RWPE1 (cell line): ENCODE measurements around the gene ART3.
"Not testable (repeated sequence)": the region's sequence is repeated elsewhere in the genome, so short reads cannot be mapped to it uniquely, and the experiment has no call there.

Source experiments
- CTCF ChIA-PET: fragments of 350-600 bp; sonication (Branson Sonifier 250); formaldehyde crosslinking; extraction: SDS; loops from one replicate; lab custom pipeline; 2021; lab: Yijun Ruan, JAX
- POLR2A ChIA-PET: fragments of 400-600 bp; formaldehyde crosslinking; extraction: SDS; loops from one replicate; lab custom pipeline; 2020; ENCODE audit warnings: antibody characterized with exemption; ENCODE audit not compliant: low non-redundant PET; lab: Yijun Ruan, JAX
- DNase-seq: peaks from one replicate; pipeline ENCODE4 v3.0.0; 2012; ENCODE audit warnings: low spot score
- H3K27ac ChIP-seq: fragments of 450-650 bp; 2 replicates; pipeline ENCODE4 v1.5.1; 2017
- TF ChIP-seq, protein P1 (sequence below): fragments of 450-650 bp; conservative IDR thresholded peaks from 2 replicates; pipeline ENCODE4 v1.5.1; 2017; ENCODE audit warnings: low read depth, mild to moderate bottlenecking

The ART3 gene

GRCh38 chr4:76074468-76074867, at the start of gene ART3:
Gene ART3 (plus strand): TSS chr4:76074709. CDS start chr4:76075890, 1,181 bp downstream.
- no peak for DNase-seq
- H3K27ac ChIP-seq: no peak within 1 kb of the TSS
- CTCF ChIA-PET: interaction anchor here (0.6 to 1.6 kb wide), 5 partner anchors 13 to 909 kb away, joined by 3 to 7 read pairs (median 3); no protein-coding TSS in a partner anchor
- POLR2A ChIA-PET: no interaction called here
- TF ChIP-seq, protein P1, sequence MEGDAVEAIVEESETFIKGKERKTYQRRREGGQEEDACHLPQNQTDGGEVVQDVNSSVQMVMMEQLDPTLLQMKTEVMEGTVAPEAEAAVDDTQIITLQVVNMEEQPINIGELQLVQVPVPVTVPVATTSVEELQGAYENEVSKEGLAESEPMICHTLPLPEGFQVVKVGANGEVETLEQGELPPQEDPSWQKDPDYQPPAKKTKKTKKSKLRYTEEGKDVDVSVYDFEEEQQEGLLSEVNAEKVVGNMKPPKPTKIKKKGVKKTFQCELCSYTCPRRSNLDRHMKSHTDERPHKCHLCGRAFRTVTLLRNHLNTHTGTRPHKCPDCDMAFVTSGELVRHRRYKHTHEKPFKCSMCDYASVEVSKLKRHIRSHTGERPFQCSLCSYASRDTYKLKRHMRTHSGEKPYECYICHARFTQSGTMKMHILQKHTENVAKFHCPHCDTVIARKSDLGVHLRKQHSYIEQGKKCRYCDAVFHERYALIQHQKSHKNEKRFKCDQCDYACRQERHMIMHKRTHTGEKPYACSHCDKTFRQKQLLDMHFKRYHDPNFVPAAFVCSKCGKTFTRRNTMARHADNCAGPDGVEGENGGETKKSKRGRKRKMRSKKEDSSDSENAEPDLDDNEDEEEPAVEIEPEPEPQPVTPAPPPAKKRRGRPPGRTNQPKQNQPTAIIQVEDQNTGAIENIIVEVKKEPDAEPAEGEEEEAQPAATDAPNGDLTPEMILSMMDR: no peak

- CTCF ChIA-PET: no interaction called here
- TF ChIP-seq, protein P1: no peak
- DNase-seq: no peak
- H3K27ac ChIP-seq: no peak overlapping the region
- POLR2A ChIA-PET: no interaction called here
These were observed 46.2 kb upstream of the ART3 start for GRCh38 chr4:76028350-76028765.

DNA sequence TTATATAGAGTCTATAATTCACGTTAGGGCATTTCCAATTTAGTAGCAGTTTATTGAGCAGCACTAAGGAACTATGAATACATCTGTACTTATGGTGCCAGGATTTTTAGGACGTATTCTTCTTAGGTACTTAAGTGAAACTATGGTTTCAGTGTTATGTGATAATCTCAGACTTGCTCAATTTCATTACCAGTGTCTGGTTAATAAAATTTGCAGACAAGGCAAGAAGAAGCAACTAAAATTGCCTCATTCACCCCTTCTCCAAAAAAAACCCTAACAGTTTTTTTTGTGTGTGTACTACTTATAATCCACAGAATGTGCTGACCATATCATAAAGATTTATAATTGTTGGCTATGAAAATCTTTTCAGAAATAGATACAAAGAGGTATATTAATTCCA, 45.2 kb upstream of the ART3 start:
- CTCF ChIA-PET: no interaction called here
- DNase-seq: no peak
- POLR2A ChIA-PET: no interaction called here
- no peak overlapping the region for H3K27ac ChIP-seq
- TF ChIP-seq, protein P1: no peak

- ChIA-PET CTCF (interaction anchor here (1.5 kb wide), 1 partner anchor 52 kb away, joined by 7 read pairs; no protein-coding TSS in a partner anchor), POLR2A (no interaction called here)
- TF ChIP-seq, protein P1: no peak
- no peak overlapping the region for H3K27ac ChIP-seq
- DNase-seq: no peak
These were observed 39.4 kb upstream of the ART3 start for GRCh38 chr4:76035141-76035540.

- TF ChIP-seq, protein P1: no peak
- H3K27ac ChIP-seq: no peak within 1 kb of the TSS
- POLR2A ChIA-PET: no interaction called here
- CTCF ChIA-PET: interaction anchor here (0.6 to 1.5 kb wide), 2 partner anchors 27 to 51 kb away, joined by 5 to 7 read pairs; no protein-coding TSS in a partner anchor
- no peak for DNase-seq
These were observed 38.6 kb upstream of the ART3 start, which contains the start of gene CXCL11 for GRCh38 chr4:76035799-76036380. Gene CXCL11 (minus strand): TSS chr4:76036070. CDS start chr4:76035987, 83 bp downstream.

- POLR2A ChIA-PET: no interaction called here
- no peak for DNase-seq
- TF ChIP-seq, protein P1: no peak
These were observed 37.7 kb upstream of the ART3 start for GRCh38 chr4:76036855-76037254.

GRCh38 chr4:76042241-76042998, 32.1 kb upstream of the ART3 start:
- DNase-seq, H3K27ac ChIP-seq, CTCF ChIA-PET, POLR2A ChIA-PET: not testable (repeated sequence)

More at GRCh38 chr4:76036855-76037254, 37.7 kb upstream of the ART3 start:
- no peak overlapping the region for H3K27ac ChIP-seq
- CTCF ChIA-PET: interaction anchor here (0.7 kb wide), 1 partner anchor 111 kb away, joined by 3 read pairs; the partner anchor contains the start of gene NUP54

- DNase-seq, CTCF ChIA-PET, POLR2A ChIA-PET, H3K27ac ChIP-seq: not testable (repeated sequence)
These were observed 31.2 kb upstream of the ART3 start for GRCh38 chr4:76043306-76043705.

DNA sequence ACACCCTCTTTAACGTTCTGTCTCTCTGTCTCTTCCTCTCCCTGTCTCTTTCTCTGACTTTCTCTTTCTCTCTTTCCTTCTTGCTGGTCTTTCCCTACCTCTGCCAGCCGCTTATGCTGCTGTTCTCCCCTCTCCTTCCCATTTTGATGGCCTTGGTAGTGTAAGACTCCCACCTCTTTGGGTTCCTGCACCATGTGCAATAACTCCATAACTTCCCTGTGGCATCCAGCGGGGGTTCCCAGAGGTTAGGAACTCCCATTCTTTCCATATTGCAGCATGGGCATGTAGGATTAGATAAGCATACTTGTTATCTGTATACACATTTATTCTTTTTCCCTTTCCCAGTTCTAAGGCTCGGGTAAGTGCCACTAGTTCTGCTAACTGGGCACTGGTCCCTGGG, 29.8 kb upstream of the ART3 start:
- H3K27ac ChIP-seq, POLR2A ChIA-PET, DNase-seq, CTCF ChIA-PET: not testable (repeated sequence)
